K562 (cell line): ENCODE measurements around the gene RYR1. TPM values are rescaled to one million over a fixed set of nuclear protein-coding genes. Genes with fewer than 3 reads are reported as not detected.

Experiments used
- ASH1L ChIP-seq: fragments of 450-650 bp; IDR thresholded peaks from 2 replicates; pipeline ENCODE4 v1.6.1; 2018; ENCODE audit warnings: borderline replicate concordance, mild to moderate bottlenecking, low read depth; ENCODE audit not compliant: partially characterized antibody
- CBFA2T3 ChIP-seq: fragments of 450-650 bp; IDR thresholded peaks from 2 replicates; pipeline ENCODE4 v1.6.1; 2017
- CC2D1A ChIP-seq: fragments of 450-650 bp; IDR thresholded peaks from 2 replicates; pipeline ENCODE4 v1.6.1; 2017; ENCODE audit warnings: mild to moderate bottlenecking
- CTBP1 ChIP-seq: fragments of 450-650 bp; IDR thresholded peaks from 2 replicates; pipeline ENCODE4 v1.6.1; 2016; ENCODE audit warnings: borderline replicate concordance
- GABPB1 ChIP-seq: sonication (generic); formaldehyde crosslinking; IDR thresholded peaks from 2 replicates; pipeline ENCODE4 v1.8.0; 2022; ENCODE audit warnings: mild to moderate bottlenecking, missing genetic modification reagents
- HCFC1 ChIP-seq: IDR thresholded peaks from 2 replicates; pipeline ENCODE4 v1.6.1; 2012; ENCODE audit warnings: low read depth, low read length, improper control_type of control experiment
- LARP7 ChIP-seq: fragments of 450-650 bp; IDR thresholded peaks from 2 replicates; pipeline ENCODE4 v1.6.1; 2016
- MTA2 ChIP-seq: fragments of 450-650 bp; IDR thresholded peaks from 2 replicates; pipeline ENCODE4 v1.6.1; 2016; ENCODE audit warnings: low read depth
- NR2C2 ChIP-seq, 2 experiments: fragments of 200-800 bp in 1 of 2; sonication (Bioruptor generic) in 1 of 2; sonication (generic) in 1 of 2; formaldehyde crosslinking in 1 of 2; IDR thresholded peaks; 2 replicates each; pipeline versions ENCODE4 v1.6.1 to v1.8.0; 2016 to 2022; ENCODE audit warnings: mild to moderate bottlenecking in 1 of 2, missing compliant biosample characterization in 1 of 2, missing genetic modification characterization in 1 of 2, missing genetic modification reagents in 1 of 2
- PTTG1 ChIP-seq: fragments of 450-650 bp; IDR thresholded peaks from 2 replicates; pipeline ENCODE4 v1.6.1; 2016; ENCODE audit warnings: low read depth, mild to moderate bottlenecking, missing genetic modification characterization, missing compliant biosample characterization
- RFX7 ChIP-seq: fragments of 250-450 bp; sonication (Bioruptor Pico); IDR thresholded peaks from 2 replicates; pipeline ENCODE4 v1.5.1; 2021; ENCODE audit warnings: mild to moderate bottlenecking
- RNF2 ChIP-seq: sonication (generic); IDR thresholded peaks from 2 replicates; pipeline ENCODE4 v1.6.1; 2016
- STAG1 ChIP-seq: sonication (generic); formaldehyde crosslinking; IDR thresholded peaks from 2 replicates; pipeline ENCODE4 v1.5.0; 2020; ENCODE audit warnings: missing genetic modification reagents, borderline replicate concordance
- TAF7 ChIP-seq: fragments of 450-650 bp; IDR thresholded peaks from 2 replicates; pipeline ENCODE4 v1.6.1; 2016; ENCODE audit warnings: missing genetic modification characterization, missing compliant biosample characterization
- TEAD4 ChIP-seq, 2 experiments: sonication (generic) in 1 of 2; formaldehyde crosslinking in 1 of 2; IDR thresholded peaks; 2 replicates each; pipeline versions ENCODE4 v1.6.1 to v1.8.0; 2012 to 2022; ENCODE audit warnings: borderline replicate concordance in 1 of 2, inconsistent platforms in 1 of 2, low read length in 1 of 2, mild to moderate bottlenecking in 1 of 2, missing genetic modification reagents in 1 of 2
- ZNF224 ChIP-seq: sonication (generic); formaldehyde crosslinking; IDR thresholded peaks from 2 replicates; pipeline ENCODE4 v1.8.0; 2022; ENCODE audit warnings: mild to moderate bottlenecking, missing genetic modification reagents
- polyA plus RNA-seq, 8 experiments: library from polyadenylated mRNA; depleted of rRNA in 4 of 8; stranded (reverse) in 5 of 8; unstranded in 3 of 8; fragments of >200 nt; fragmentation: Nextera tagmentation in 2 of 8; fragmentation: Illumina TruSeq in 1 of 8; extraction: Ambion mirVana in 2 of 8; extraction: Trizol in 1 of 8; gene quantifications; 2 replicates each; pipeline versions ENCODE4 v1.2.1 to v1.2.3, GENCODE V29; 2011 to 2014; ENCODE audit warnings: inconsistent platforms in 1 of 8, missing spikeins in 1 of 8
- total RNA-seq, 7 experiments: library from RNA; depleted of rRNA in 6 of 7; stranded (reverse); fragments of >200 nt in 6 of 7; fragmentation: Illumina TruSeq in 2 of 7; extraction: Trizol in 2 of 7; gene quantifications; 2 replicates each; pipeline versions ENCODE4 v1.2.1 to v1.2.3, GENCODE V29; 2011 to 2021; ENCODE audit warnings: low replicate concordance in 1 of 7
- TF ChIP-seq, protein P1 (sequence below): fragments of 250-450 bp; sonication (Bioruptor Pico); IDR thresholded peaks from 2 replicates; pipeline ENCODE4 v1.8.0; 2022; ENCODE audit warnings: moderate library complexity, mild to moderate bottlenecking, inconsistent platforms
- TF ChIP-seq, protein P2 (sequence below): fragments of 450-650 bp; IDR thresholded peaks from 2 replicates; pipeline ENCODE4 v1.6.1; 2016; ENCODE audit warnings: low read depth

Gene RYR1
- total and polyA plus RNA-seq, 9 of the 15 experiments (the other 6 are each of a cell fraction or from before 2014, with no cell fraction given): 0.11 to 7.4 (median 3.7) TPM

DNA sequence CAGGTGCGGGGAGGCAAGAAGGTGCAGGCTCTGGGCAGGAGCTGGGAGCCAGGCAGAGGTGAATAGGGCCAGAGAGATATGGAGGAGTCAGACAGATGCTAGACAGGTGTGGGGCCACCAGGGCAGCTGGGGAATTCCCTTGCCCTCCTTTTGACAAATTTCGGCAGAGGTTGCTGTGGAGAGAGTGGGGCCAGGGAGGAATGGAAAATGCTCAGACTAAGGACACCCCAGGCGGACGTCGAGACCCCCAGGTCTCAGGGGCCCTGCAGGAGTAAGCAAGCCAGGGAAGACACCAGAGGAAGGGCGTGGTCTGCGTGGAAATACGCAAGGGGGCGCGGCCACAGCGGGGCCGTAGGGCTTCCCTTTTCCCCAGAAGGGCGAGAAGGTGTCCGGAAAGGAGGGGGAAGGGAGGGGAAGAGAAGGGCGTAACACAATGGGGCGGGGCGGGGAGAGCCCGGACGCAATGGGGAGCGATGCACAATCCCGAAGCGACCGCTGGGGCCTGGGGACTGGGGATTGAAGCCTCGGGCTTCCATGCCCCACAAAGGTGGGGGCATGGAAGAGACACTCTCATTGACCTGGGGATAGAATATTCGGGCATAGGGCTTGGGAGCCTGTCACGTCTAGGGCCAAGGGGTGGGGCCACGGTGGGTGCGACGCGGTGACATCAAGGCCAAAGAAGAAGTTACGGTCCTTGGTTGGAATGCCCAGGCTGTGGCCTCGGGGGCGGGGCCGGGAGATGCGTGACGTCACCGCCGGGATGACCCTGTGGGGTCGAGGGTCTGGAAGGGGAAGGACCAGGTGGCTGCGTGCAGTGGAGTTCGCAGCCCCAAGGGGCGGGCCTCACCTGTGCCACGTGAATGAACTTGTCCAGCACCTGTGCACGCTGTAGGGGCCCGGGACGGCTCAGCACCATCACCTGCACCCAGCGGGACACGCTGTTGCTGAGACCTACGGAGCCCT, 15.7 kb upstream of the RYR1 start (continued):
- TF ChIP-seq NR2C2 (CRISPR knock-in tag; IDR thresholded peaks at IDR 0.05): no peak
- TF ChIP-seq NR2C2 (tag; IDR thresholded peaks at IDR 0.05): peak; percentile 57; the same call in 1 of the 2 replicates
- no peak for TF ChIP-seq RFX7
- TF ChIP-seq TEAD4 (IDR thresholded peaks at IDR 0.05; ENCODE audit: low read length): 0 out of 2 replicates have a peak, but pooled peaks have one; percentile 6
- no peak for TF ChIP-seq TEAD4 (CRISPR knock-in tag; IDR thresholded peaks at IDR 0.05; ENCODE audit: borderline replicate concordance)
- no peak for TF ChIP-seq MTA2
- TF ChIP-seq RNF2: no peak
- TF ChIP-seq STAG1 (CRISPR knock-in tag): no peak
- TF ChIP-seq PTTG1 (tag): no peak
- no peak for TF ChIP-seq ASH1L
- TF ChIP-seq HCFC1: peak; percentile 32; the same call in 1 of the 2 replicates
- peak; percentile 93 for TF ChIP-seq CC2D1A
- TF ChIP-seq LARP7: no peak
- TF ChIP-seq, protein P1, sequence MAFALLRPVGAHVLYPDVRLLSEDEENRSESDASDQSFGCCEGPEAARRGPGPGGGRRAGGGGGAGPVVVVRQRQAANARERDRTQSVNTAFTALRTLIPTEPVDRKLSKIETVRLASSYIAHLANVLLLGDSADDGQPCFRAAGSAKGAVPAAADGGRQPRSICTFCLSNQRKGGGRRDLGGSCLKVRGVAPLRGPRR: no peak
- TF ChIP-seq ZNF224 (CRISPR knock-in tag): no peak
- peak; percentile 71; the same call in 1 of the 2 replicates for TF ChIP-seq CTBP1
- TF ChIP-seq, protein P2, sequence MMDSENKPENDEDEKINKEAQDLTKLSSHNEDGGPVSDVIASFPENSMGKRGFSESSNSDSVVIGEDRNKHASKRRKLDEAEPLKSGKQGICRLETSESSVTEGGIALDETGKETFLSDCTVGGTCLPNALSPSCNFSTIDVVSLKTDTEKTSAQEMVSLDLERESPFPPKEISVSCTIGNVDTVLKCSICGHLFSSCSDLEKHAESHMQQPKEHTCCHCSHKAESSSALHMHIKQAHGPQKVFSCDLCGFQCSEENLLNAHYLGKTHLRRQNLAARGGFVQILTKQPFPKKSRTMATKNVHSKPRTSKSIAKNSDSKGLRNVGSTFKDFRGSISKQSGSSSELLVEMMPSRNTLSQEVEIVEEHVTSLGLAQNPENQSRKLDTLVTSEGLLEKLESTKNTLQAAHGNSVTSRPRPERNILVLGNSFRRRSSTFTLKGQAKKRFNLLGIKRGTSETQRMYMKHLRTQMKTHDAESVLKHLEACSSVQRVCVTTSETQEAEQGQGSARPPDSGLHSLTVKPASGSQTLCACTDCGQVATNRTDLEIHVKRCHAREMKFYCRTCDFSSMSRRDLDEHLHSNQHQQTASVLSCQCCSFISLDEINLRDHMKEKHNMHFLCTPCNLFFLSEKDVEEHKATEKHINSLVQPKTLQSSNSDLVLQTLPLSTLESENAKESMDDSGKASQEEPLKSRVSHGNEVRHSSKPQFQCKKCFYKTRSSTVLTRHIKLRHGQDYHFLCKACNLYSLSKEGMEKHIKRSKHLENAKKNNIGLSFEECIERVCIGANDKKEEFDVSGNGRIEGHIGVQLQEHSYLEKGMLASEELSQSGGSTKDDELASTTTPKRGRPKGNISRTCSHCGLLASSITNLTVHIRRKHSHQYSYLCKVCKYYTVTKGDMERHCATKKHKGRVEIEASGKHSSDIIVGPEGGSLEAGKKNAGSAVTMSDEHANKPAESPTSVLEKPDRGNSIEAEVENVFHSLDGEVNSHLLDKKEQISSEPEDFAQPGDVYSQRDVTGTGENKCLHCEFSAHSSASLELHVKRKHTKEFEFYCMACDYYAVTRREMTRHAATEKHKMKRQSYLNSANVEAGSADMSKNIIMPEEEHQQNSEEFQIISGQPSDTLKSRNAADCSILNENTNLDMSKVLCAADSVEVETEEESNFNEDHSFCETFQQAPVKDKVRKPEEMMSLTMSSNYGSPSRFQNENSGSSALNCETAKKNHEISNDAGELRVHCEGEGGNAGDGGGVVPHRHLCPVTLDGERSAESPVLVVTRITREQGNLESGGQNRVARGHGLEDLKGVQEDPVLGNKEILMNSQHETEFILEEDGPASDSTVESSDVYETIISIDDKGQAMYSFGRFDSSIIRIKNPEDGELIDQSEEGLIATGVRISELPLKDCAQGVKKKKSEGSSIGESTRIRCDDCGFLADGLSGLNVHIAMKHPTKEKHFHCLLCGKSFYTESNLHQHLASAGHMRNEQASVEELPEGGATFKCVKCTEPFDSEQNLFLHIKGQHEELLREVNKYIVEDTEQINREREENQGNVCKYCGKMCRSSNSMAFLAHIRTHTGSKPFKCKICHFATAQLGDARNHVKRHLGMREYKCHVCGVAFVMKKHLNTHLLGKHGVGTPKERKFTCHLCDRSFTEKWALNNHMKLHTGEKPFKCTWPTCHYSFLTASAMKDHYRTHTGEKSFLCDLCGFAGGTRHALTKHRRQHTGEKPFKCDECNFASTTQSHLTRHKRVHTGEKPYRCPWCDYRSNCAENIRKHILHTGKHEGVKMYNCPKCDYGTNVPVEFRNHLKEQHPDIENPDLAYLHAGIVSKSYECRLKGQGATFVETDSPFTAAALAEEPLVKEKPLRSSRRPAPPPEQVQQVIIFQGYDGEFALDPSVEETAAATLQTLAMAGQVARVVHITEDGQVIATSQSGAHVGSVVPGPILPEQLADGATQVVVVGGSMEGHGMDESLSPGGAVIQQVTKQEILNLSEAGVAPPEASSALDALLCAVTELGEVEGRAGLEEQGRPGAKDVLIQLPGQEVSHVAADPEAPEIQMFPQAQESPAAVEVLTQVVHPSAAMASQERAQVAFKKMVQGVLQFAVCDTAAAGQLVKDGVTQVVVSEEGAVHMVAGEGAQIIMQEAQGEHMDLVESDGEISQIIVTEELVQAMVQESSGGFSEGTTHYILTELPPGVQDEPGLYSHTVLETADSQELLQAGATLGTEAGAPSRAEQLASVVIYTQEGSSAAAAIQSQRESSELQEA: no peak
- no peak for TF ChIP-seq CBFA2T3
- TF ChIP-seq TAF7 (tag): no peak
- TF ChIP-seq GABPB1: peak; percentile 59
